Measurements from ENCODE around the gene MLH1.

Gene MLH1

DNA sequence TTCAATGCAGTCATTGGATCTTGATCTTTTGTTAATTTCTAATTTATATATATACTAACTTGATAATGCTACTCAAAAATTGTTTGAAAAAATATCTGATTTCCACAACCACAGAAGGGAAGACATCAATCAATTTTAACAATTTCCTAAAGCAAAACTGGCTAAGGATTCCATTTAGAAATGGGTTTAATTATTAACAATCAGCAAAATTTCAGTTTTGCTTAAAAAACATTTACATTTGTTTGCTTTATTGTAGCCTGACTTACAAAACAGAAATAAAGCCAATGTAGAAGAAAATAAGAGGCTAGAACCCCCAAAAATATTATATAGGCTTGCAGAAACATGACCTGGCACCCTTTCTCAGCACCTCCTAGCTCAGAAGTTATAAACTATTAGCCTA is 106.2 kb downstream of the MLH1 start:
- H3K4me3 ChIP-seq (replicated peaks; ENCODE audit: low read depth, low read length): no peak overlapping the region
- TF ChIP-seq, protein P1, sequence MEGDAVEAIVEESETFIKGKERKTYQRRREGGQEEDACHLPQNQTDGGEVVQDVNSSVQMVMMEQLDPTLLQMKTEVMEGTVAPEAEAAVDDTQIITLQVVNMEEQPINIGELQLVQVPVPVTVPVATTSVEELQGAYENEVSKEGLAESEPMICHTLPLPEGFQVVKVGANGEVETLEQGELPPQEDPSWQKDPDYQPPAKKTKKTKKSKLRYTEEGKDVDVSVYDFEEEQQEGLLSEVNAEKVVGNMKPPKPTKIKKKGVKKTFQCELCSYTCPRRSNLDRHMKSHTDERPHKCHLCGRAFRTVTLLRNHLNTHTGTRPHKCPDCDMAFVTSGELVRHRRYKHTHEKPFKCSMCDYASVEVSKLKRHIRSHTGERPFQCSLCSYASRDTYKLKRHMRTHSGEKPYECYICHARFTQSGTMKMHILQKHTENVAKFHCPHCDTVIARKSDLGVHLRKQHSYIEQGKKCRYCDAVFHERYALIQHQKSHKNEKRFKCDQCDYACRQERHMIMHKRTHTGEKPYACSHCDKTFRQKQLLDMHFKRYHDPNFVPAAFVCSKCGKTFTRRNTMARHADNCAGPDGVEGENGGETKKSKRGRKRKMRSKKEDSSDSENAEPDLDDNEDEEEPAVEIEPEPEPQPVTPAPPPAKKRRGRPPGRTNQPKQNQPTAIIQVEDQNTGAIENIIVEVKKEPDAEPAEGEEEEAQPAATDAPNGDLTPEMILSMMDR (IDR thresholded peaks at IDR 0.05; ENCODE audit: low read depth, low read length, missing control alignments): no peak
- DNase-seq (ENCODE audit: extremely low read depth, low read depth): no peak

DNA sequence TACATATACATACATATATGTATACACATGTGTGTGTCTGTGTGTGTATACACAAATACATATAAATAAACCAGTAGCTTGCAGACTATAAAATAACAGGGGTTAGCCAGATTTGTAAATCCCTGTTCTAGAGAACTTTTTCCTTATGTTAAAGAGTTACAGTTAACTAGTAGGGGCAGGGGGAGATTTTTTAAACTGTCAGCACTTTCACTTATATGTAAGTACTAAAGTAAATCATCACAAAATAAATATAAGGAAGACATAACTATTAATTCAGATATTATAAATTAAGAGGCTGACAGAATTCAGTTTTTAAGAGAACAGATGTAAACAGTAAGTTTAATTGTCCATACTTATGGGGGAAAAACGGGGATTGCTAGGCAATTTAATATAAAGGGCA is 107.1 kb downstream of the MLH1 start:
- TF ChIP-seq, protein P1 (IDR thresholded peaks at IDR 0.05; ENCODE audit: low read depth, low read length, missing control alignments): no peak
- H3K4me3 ChIP-seq (replicated peaks; ENCODE audit: low read depth, low read length): no peak overlapping the region
- no peak for DNase-seq (ENCODE audit: extremely low read depth, low read depth)
